GM12864 (cell line): ENCODE data around the gene SLBP.

Source experiments
- DNase-seq: peaks from one replicate; pipeline ENCODE4 v3.0.0-alpha.2; 2011; ENCODE audit warnings: low read depth
- H3K4me3 ChIP-seq: 2 replicates; pipeline ENCODE4 v1.5.1; 2011; ENCODE audit warnings: mild to moderate bottlenecking, low read depth, low read length, control low read depth
- CTCF ChIP-seq: IDR thresholded peaks from 2 replicates; pipeline ENCODE4 v1.5.1; 2011; ENCODE audit warnings: low read depth, mild to moderate bottlenecking, moderate library complexity, low read length, control low read depth, inconsistent platforms; ENCODE audit errors: missing control alignments

Gene SLBP

DNA sequence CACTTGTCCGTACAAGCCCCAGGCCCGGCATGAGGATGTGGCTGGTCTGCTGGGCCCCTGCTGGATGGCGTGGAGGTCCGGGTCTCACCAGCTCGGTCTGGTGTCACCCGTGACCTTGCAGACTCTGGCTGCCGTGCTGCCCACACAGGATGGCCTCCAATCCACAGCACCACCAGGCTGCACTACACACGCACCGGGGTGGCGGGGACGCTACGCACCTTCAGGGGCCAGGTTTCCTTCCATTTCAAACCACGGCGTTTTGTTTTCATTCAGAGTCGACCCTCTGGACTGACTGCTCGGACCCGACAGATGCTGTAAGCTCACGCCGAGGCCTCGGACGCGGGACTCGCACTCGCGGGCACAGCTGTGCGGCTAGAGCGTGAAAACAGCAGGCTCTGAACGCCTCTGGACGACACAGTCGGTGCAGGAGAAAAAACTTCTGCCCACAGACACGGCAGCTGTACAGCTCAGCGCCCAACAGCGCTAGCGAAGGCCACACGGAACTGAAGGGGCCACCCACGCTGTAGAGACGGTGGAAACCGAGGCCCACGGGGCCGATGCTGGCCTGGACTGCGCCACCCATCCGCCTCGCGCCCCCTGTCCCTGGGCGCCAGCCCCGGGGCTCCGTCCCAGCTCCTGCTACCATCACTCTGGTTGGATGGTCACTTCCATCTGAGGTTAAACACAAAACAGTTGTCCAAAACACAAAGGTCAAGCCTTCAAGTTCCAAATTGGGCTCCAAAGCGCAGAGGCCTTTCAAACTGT, 68.0 kb downstream of the SLBP start:
- no peak overlapping the region for H3K4me3 ChIP-seq
- no peak for DNase-seq
- no peak for TF ChIP-seq CTCF
